Pancreas (tissue), 10 donors: ENCODE results near the gene IMPG2. TPM values are rescaled to one million over a fixed set of nuclear protein-coding genes. Genes with fewer than 3 reads are reported as not detected.

Experiments
- ATAC-seq, 4 donors: fragments of 200-7000 bp; cut with Tn5 transposase; one replicate each; pipeline versions ENCODE4 v1.8.0 to v1.9.1; 2020; ENCODE audit warnings: mild to moderate bottlenecking in 4 of 4, moderate library complexity in 4 of 4
- DNase-seq, 6 donors: peaks; one replicate each; pipeline ENCODE4 v3.0.0-alpha.2; 2020
- FAIRE-seq: peaks from 2 replicates; lab custom pipeline; 2012; peaks lifted over from hg19 to GRCh38; lab: Jason Lieb, UNC
- H3K27ac ChIP-seq, 4 donors: fragments of 200-600 bp; sonication (generic); 1 replicate in 3 of 4; 2 replicates in 1 of 4; pipeline versions ENCODE4 v1.5.0 to v1.8.0; 2020
- H3K27me3 ChIP-seq, 4 donors: fragments of 200-600 bp; one replicate each; pipeline ENCODE4 v1.8.0; 2021
- H3K36me3 ChIP-seq, 3 donors: fragments of 200-600 bp; sonication (generic) in 1 of 3; one replicate each; pipeline versions ENCODE4 v1.5.0 to v1.8.0; 2020 to 2021
- H3K4me1 ChIP-seq, 3 donors: fragments of 200-600 bp; one replicate each; pipeline ENCODE4 v1.8.0; 2021
- H3K4me3 ChIP-seq, 4 donors: fragments of 200-600 bp; sonication (generic) in 2 of 4; one replicate each; pipeline versions ENCODE4 v1.5.0 to v1.8.0; 2020 to 2021
- H3K9me3 ChIP-seq, 4 donors: fragments of 200-600 bp; one replicate each; pipeline ENCODE4 v1.8.0; 2021
- CTCF ChIP-seq, 4 donors: fragments of 200-600 bp; sonication (generic) in 3 of 4; IDR thresholded peaks; one replicate each; pipeline versions ENCODE4 v1.5.0 to v1.8.0; 2021; ENCODE audit warnings: antibody characterized with exemption in 4 of 4
- WGBS, 2 donors: extraction: QIAGEN DNeasy Blood & Tissue Kit; methylation state at CpG; one replicate each; pipeline ENCODE4 v1.1.7; 2013; 5-methylcytosine and 5-hydroxymethylcytosine counted together
- intact Hi-C, 3 donors: fragments of 100-400 bp; cut with DNase I; formaldehyde crosslinking; loops; one replicate each; pipeline versions ENCODE4 v1.11.1 to v1.14.2; 2022
- polyA plus RNA-seq, 2 donors: library from polyadenylated mRNA; stranded (reverse); fragments of 200-250 nt; gene quantifications; one replicate each; pipeline ENCODE4 v1.2.3, GENCODE V29; 2013
- total RNA-seq, 6 donors: library from RNA; stranded (reverse); fragmentation: NEBNext Ultra II Directional in 4 of 6; extraction: Animal tissue kit (Norgen Biotek cat#: 25700) in 4 of 6; gene quantifications; one replicate each; pipeline versions ENCODE4 v1.2.1 to v1.2.4, GENCODE V29; 2021 to 2023
- donor health status: healthy with polysubstance abuse.
- donor health status: DM: no; HTN: no; CAD: no; lungs with moderate emphysema.
- donor health status: DM: no; HTN: no; CAD: no.
- donor health status: control.
- donor health status: control.
- donor health status: Bipolar disorder and iron deficiency.
- donor health status: DM: yes; HTN: yes; CAD: no.
- donor health status: DM: no; HTN: no; CAD: no.
- donor health status: DM: no; HTN: no; CAD: no.
- donor health status: DM: yes; HTN: yes; CAD: no.

The IMPG2 gene
- total and polyA plus RNA-seq, 8 donors: 0.04 to 0.19 (median 0.09) TPM

GRCh38 chr3:101200461-101200860 lies 119.9 kb downstream of the IMPG2 start:
- Histone ChIP-seq H3K4me1 (no peaks in the 10 kb centered on the region), H3K4me3 (no peak overlapping the region), H3K27ac (no peak overlapping the region), H3K36me3 (no peaks in the 10 kb centered on the region), H3K27me3 (no peaks in the 10 kb centered on the region), H3K9me3 (no peaks in the 10 kb centered on the region)
- intact Hi-C loops: no loop called here
- no peak for ATAC-seq
- 7% methylated on average over 3 of the region's 3 CpGs for WGBS, 2 donors
- FAIRE-seq: no peak
- no peak for TF ChIP-seq CTCF (IDR thresholded peaks at IDR 0.05)
- DNase-seq: no peak

GRCh38 chr3:101195951-101196713 lies 124.2 kb downstream of the IMPG2 start:
- peak in 3 of 4 donors; percentile 78 to 88 (median 86) for ATAC-seq
- intact Hi-C loops: no loop called here
- peak; percentile 29 for FAIRE-seq
- H3K4me3 ChIP-seq: no peak overlapping the region
- no peak overlapping the region for H3K27ac ChIP-seq
- H3K36me3 ChIP-seq: no peaks in the 10 kb centered on the region
- WGBS, 2 donors: 36% methylated on average over 6 of the region's 6 CpGs
- H3K9me3 ChIP-seq: no peaks in the 10 kb centered on the region
- peak in 2 of 4 donors; percentile 9 to 22 for TF ChIP-seq CTCF (IDR thresholded peaks at IDR 0.05)
- DNase-seq: no peak
- no peaks in the 10 kb centered on the region for H3K27me3 ChIP-seq
- no peaks in the 10 kb centered on the region for H3K4me1 ChIP-seq

- no peak for FAIRE-seq
- intact Hi-C loops: no loop called here
These were observed 126.0 kb downstream of the IMPG2 start for GRCh38 chr3:101194392-101194791.

GRCh38 chr3:101193957-101194356 lies 126.4 kb downstream of the IMPG2 start:
- H3K36me3 ChIP-seq: no peaks in the 10 kb centered on the region
- FAIRE-seq (no peak), ATAC-seq (no peak), DNase-seq (no peak)
- no peaks in the 10 kb centered on the region for H3K27me3 ChIP-seq
- H3K4me1 ChIP-seq: no peaks in the 10 kb centered on the region
- TF ChIP-seq CTCF (IDR thresholded peaks at IDR 0.05): no peak
- intact Hi-C loops: no loop called here
- H3K9me3 ChIP-seq: no peaks in the 10 kb centered on the region
- 60 to 75% methylated on average over 3 of the region's 3 CpGs for WGBS, 2 donors
- H3K4me3 ChIP-seq: no peak overlapping the region
- H3K27ac ChIP-seq: no peak overlapping the region

More at GRCh38 chr3:101194392-101194791, 126.0 kb downstream of the IMPG2 start:
- no peak for TF ChIP-seq CTCF (IDR thresholded peaks at IDR 0.05)
- Histone ChIP-seq H3K4me3 (no peak overlapping the region), H3K27me3 (no peaks in the 10 kb centered on the region), H3K36me3 (no peaks in the 10 kb centered on the region), H3K9me3 (no peaks in the 10 kb centered on the region), H3K4me1 (no peaks in the 10 kb centered on the region), H3K27ac (no peak overlapping the region)
- DNase-seq: no peak
- WGBS, 2 donors: 49 to 56% methylated on average over 3 of the region's 3 CpGs
- ATAC-seq: no peak

GRCh38 chr3:101189796-101190195 lies 130.6 kb downstream of the IMPG2 start:
- DNase-seq (no peak), ATAC-seq (no peak), FAIRE-seq (no peak)
- Histone ChIP-seq H3K27me3 (no peaks in the 10 kb centered on the region), H3K9me3 (no peaks in the 10 kb centered on the region), H3K4me1 (no peaks in the 10 kb centered on the region), H3K36me3 (no peaks in the 10 kb centered on the region), H3K4me3 (no peak overlapping the region), H3K27ac (no peak overlapping the region)
- no peak for TF ChIP-seq CTCF (IDR thresholded peaks at IDR 0.05)
- intact Hi-C loops: no loop called here
- WGBS, 2 donors: 70 to 78% methylated on average over 2 of the region's 2 CpGs
